SH-SY5Y (cell line): ENCODE data around the gene UGT1A3.

ENCODE experiments used
- GATA2 ChIP-seq: IDR thresholded peaks from 2 replicates; pipeline ENCODE4 v1.6.1; 2011; ENCODE audit warnings: mild to moderate bottlenecking, low read depth, low read length
- GATA3 ChIP-seq: IDR thresholded peaks from 2 replicates; pipeline ENCODE4 v1.6.1; 2011; ENCODE audit warnings: low read depth, mild to moderate bottlenecking, low read length, moderate library complexity

The UGT1A3 gene

GRCh38 chr2:233728723-233729301, at the start of gene UGT1A3:
TSS of gene UGT1A3 (plus strand) at chr2:233729042. CDS start at chr2:233729127, 85 bp downstream.
- TF ChIP-seq GATA2 = no peak
- TF ChIP-seq GATA3 = no peak

- no peak for TF ChIP-seq GATA3
- TF ChIP-seq GATA2 = no peak
Measured at GRCh38 chr2:233679196-233679595, 49.6 kb upstream of the UGT1A3 start.

DNA sequence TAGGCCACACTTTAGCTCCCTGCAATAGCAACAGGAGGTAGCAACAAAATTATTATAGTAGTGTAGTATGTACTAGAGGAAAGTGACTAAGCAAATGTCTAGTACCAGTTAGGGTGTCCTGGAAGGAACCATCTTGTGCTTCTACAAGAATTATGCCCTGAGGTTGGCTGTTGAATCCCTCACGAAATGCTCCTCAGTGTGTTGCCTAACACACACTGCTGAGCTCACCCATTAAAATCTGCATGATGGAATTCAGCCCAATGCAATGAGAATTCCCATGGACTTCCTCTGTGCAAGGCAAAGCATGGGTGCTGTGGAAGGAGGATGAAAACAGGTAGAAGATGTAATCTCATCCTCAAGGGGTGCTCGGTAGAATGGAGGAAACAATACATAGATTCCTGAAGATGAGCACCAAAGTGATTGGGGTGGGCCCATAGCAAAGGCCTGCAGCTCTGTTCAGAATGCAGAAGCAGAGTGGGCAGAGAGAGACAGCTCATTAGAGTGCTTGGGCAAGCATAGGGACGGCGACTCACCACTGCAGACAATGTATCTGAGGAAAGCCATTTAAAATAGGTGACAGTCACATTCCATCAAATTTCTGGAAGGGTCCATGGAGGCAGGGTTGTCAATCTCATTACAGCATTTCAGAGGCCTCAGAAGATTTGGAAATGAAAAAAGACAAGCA, 48.3 kb upstream of the UGT1A3 start:
- TF ChIP-seq GATA3 (no peak), GATA2 (no peak)

- no peak for TF ChIP-seq GATA3
Measured at GRCh38 chr2:233681521-233682099, 47.2 kb upstream of the UGT1A3 start, which contains the start of gene UGT1A7. TSS of gene UGT1A7 (plus strand) at chr2:233681901. CDS start at chr2:233681938, 37 bp downstream.

DNA sequence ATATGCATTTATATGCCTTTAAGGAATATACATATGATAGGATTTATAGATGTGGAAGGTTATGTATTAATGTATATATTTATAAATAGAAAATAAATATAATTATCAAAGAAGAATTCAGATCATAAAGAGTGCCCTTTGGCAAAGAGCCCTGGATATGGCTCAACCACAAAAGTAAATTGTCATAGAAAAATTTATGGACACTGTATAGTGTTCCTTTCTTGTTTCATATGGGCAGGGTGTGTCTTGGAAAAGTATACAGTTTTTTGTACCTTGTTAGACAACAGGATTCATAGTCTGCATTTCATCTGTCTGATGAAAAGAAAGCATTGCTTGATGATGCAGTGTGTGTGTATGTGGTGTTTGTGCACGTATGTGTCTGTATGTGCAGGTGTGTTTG, 44.2 kb upstream of the UGT1A3 start:
- no peak for TF ChIP-seq GATA2

GRCh38 chr2:233686928-233687327, 41.9 kb upstream of the UGT1A3 start:
- no peak for TF ChIP-seq GATA3
- TF ChIP-seq GATA2 = no peak

GRCh38 chr2:233688341-233688740, 40.5 kb upstream of the UGT1A3 start:
- no peak for TF ChIP-seq GATA3
- TF ChIP-seq GATA2 = no peak

- TF ChIP-seq GATA2 = no peak
- TF ChIP-seq GATA3 = no peak
Measured at GRCh38 chr2:233689031-233689430, 39.8 kb upstream of the UGT1A3 start.

- TF ChIP-seq GATA2 (no peak), GATA3 (no peak)
Measured at GRCh38 chr2:233689501-233689900, 39.3 kb upstream of the UGT1A3 start.

GRCh38 chr2:233690444-233690843, 38.4 kb upstream of the UGT1A3 start:
- no peak for TF ChIP-seq GATA3
- no peak for TF ChIP-seq GATA2

DNA sequence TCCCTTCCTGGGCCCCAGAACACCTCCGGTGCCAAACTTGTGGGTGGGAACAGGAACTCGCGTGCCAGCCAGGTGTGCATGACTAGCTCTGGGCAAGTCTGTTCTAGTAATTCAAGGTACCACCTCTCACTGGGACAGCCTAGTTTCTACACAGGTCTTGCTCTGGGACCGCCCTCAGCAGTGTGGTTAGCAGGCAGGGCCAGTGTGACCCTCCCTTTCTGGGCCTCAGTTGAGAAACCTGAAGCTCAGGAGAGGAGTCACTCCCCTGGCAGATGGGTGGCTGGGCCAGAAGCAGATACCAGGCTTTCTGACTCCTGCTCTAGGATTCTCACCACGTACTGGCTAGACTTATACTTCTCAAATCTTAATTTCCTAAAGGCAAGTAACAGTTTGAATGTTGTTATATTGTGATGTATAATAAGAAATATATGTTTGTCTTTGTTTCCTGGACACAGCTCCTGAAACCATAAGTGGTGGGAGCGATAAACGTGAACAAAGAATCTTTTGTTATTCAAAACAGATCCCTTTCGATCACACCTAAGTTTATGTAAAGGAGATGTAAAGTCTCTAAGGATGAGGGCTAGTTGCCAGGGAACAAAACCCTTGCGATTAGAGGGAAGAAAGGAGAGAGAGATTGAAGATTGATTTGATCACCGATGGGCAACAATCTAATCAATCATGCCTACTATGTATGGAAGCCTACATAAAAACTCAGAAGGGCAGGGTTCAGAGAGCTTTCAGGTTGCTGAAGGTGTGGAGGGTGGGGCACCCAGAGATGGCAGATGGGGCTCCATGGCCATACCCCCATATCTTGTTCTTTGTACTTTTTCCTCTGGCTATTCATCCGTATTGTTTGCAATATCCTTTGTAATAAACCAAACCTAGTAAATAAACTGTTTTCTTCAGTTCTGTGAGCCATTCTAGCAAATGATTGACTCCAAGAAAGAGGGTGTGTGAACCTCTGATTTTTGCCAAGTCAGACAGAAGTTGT, 37.1 kb upstream of the UGT1A3 start:
- TF ChIP-seq GATA3 (no peak), GATA2 (no peak)

DNA sequence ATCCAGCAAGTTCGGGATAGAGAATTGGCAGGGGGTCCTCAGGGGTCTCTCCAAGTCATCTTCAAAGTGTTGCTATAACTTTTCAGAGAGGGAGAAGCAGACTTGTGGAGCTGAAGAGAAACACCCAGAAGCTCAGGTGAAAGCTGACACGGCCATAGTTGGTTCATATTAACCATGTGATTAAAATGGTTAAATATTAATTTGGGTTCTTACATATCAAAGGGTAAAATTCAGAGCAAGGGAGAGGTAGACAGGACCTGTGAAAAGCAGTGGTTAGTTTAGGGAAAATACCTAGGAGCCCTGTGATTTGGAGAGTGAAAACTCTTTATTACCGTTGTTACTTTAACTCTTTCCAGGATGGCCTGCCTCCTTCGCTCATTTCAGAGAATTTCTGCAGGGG, 36.2 kb upstream of the UGT1A3 start, which contains the start of gene UGT1A6:
Gene UGT1A6, plus strand, starts transcription at position 243 of the 400 bp plus-strand sequence. Its CDS starts 115 bp downstream, at position 358.
- no peak for TF ChIP-seq GATA2
- no peak for TF ChIP-seq GATA3

GRCh38 chr2:233693963-233694362, 34.9 kb upstream of the UGT1A3 start:
- no peak for TF ChIP-seq GATA2
- TF ChIP-seq GATA3 = no peak

DNA sequence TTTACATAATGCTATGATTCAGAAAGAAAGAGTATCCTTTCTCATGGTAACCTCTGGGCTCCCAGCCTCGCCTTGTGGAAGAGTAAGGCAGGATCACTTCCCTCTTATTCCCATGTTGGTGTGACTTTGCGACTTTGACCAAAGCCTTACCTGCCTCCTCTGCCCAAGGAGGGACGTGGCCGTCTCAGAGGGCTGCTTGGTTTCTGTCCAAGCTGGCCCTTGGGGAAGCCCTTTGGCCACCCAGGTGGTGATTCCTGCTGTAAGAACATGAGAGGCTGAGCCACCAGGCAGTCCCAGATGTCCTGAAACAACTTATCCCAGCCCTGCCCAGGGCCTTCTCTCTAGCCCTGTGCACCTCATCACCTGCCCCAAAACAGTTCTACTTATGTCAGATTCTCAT, 30.1 kb upstream of the UGT1A3 start:
- TF ChIP-seq GATA3 (no peak), GATA2 (no peak)
